Pons (tissue), 1 donor: Measurements from ENCODE around the gene ERMN.

Experiments used
- DNase-seq: peaks from one replicate; pipeline ENCODE4 v3.0.0-alpha.2; 2016; ENCODE audit warnings: low spot score

The ERMN gene

GRCh38 chr2:157329524-157329923 is 3.9 kb upstream of the ERMN start:
- DNase-seq = no peak

GRCh38 chr2:157327621-157328500 is 2.2 kb upstream of the ERMN start:
- peak; percentile 95 for DNase-seq

GRCh38 chr2:157327200-157327599 is 1.6 kb upstream of the ERMN start:
- peak; percentile 63 for DNase-seq

DNA sequence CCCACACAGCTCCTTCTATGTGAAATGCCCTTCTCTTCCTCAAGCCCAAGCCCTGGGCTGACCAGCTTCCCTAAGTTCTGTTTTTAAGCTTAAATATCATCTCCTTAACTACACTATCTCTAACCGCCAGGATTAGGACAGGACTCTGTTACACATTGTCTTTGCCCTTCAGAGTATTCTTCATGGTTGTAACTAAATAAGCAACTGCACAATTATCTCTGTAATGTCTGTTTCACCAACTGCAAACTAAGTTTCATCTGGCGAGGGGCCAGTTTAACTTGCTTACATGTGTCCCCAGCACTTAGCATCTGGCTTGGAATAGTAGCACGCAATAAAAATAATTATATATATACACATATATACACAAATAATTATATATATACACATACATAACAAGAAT is 1.1 kb upstream of the ERMN start:
- peak; percentile 71 for DNase-seq

DNA sequence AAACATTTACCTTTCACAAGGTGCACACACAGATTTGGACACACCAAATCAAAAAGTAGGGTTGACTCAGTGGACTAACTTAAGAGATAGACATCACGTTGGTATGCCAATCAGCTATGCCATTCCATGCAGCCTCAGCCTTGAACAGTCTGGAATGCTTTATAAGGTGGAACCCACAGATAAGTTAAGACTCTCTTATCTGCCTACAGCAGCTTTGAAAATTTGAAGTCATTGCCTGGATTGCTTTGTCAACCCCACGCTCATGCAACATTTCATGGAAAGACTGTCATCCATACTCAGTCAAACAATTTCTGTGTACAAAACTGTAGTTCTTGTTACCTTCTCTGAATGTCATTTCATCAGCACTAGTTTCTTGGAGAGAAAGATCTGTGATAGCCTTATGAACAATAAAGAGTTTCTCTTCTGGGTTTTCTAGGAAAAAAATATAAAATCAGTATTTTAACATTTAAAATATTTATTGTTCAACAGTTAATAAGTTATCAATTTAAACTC is 1.2 kb downstream of the ERMN start:
- peak; percentile 60 for DNase-seq

DNA sequence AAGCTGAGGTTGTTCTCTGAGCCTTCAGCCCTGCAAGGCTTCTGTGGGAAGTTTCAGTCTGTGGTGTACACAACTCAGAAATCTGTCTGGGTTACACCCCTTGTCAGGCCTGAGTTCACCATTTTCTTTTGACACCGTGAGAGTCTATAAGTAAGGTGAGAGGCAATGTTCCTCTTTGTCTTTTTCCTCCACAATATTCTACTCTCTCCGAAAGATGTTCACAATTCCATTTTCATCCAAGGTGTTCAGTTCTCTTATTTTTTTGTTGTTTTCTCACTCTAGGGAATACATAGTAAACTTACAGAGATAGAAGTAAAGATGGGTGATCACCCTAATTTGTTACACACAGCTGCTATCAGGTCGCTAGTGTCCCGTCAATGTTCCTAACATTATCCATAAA is 3.2 kb downstream of the ERMN start:
- peak; percentile 54 for DNase-seq

GRCh38 chr2:157321466-157321865 is 4.2 kb downstream of the ERMN start:
- DNase-seq = peak; percentile 56

DNA sequence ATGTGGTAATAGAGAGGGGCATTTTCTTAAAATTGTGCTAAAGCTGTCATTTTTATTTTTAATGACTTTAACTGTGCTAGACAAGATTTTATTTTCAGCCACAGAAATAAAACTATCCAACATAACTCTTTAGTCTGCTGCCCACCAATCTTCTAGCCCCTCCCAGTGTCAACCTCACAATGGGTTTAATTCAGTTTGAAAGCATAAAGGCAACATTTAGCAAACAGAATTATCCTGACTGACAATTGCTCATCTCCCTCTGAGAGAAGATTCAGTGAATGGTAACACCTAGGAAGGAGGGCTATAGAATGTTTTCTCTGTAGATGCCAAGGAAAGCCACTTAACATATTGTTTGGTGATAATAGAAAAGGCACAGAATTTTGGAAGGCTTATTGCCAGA is 5.2 kb downstream of the ERMN start:
- DNase-seq = peak; percentile 95

DNA sequence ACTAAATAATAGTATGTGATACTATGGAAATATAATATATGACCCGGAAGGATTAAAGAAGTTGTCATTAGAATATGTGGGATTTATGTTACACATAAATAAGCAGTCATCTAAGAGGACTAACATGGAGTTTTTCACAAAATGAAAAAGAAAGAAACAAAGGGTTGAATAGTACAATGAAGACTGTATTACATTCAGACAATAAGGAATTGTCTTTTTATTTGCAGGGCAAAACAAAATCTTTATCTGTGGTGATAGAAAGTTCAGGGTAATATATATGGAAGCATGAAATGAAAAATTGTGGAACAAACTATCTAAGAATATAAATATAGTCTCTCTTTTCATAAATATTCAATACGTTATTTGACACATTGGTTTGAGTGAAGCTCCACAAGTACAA is 5.8 kb downstream of the ERMN start:
- DNase-seq = peak; percentile 89

DNA sequence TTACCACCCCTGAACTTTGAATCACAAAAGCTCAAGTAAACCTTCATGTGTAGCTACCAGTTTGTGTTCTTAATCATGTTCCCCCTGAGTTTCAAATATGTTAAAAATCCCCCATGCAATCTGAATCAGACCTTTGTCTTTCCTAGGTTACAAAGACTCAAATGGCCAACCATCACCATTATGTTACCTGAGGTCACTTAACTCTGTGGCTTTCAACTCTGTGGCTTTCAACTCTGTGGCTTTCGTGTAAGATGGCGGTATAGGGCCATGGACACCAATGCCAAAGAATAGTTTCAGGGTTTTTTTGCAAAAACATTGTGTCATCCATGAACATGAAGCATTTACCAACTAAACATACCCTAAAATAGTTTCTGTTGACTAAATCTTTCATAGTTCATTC is 6.7 kb downstream of the ERMN start:
- DNase-seq = peak; percentile 36

- DNase-seq = no peak
These were observed 9.7 kb downstream of the ERMN start for GRCh38 chr2:157315901-157316300.

- no peak for DNase-seq
These were observed 12.6 kb downstream of the ERMN start for GRCh38 chr2:157312866-157313486.

DNA sequence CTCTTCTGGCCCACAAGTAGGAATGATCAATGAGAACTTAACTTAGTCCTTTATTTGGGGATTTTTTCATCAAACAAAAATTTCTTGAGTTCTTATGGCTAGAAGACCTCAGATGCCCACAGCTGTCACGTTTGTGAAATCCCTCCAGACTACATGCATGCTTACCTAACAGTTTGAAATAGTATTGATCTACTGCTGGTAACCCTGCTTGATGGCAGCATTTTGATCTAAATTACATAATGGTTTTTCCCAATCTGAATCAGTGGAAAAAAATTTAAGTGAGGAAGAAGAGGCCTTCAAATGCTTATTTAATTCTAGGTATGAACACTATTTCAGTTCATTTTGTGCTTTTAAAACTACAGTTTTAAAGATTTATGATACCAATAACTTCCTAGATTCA is 13.9 kb downstream of the ERMN start:
- no peak for DNase-seq

- no peak for DNase-seq
These were observed 15.7 kb downstream of the ERMN start for GRCh38 chr2:157309878-157310277.

- peak; percentile 58 for DNase-seq
These were observed 18.6 kb downstream of the ERMN start for GRCh38 chr2:157307021-157307420.

DNA sequence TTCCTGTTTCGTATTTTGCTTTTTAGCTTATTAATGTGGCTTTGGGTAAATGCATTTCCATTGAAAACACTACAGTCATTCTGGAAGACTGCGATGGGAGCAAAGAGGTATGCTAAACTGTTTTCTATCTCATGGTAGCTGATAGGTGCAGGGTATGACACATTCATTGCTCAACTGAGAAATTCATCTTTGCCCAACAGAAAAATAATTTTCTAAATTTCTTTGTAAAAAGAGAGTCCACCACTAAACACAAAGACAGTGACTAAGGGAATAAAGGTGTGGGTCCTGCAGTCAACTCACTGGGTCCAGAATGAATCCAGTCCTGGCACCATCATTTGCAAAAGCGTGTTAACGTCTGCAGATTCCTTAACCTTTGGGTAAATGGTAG is 19.9 kb downstream of the ERMN start:
- no peak for DNase-seq

DNA sequence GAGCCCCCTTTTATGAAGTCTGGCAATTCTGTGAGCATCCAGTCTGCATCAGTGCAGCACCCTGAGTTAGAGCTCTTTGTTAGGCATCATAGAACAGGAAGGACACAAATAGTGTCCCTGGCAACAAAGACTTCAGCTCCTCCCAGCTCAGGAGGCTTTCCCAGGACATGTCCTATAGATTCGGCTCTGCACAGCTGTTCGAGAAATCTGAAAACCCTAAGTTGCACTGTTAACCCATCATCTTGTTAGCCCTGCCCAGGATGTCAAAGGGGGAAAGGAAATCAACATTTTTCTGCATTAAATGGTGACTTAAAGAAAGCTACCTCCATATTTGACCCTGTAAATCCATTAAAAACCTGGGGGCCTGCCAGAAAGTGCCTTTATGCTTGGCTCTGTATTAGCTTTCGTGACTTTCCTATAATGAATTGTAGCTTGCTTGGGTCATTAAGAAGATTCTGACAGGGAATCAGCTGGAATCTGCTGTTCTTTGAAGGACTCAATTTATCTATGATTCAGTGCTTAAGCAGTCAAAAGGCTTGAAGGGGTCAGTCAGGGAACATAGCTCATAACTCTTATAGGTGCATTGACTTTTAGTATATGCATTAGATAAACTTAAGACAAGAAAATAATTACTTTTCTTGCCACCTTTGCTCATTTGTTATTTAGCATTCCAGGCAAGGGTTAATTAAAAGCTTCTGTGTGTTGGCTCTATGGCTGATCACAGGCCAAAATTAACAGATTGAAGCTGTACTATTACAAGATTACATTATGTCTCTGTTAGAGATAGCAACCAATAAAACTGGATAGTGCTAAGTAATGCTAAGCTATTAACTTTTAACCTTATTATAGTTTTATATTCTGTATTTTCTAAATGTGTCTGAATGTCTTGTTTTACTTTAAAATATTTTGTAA is 20.6 kb downstream of the ERMN start:
- DNase-seq = peak; percentile 68

- DNase-seq = no peak
These were observed 22.0 kb downstream of the ERMN start for GRCh38 chr2:157303612-157304011.

DNA sequence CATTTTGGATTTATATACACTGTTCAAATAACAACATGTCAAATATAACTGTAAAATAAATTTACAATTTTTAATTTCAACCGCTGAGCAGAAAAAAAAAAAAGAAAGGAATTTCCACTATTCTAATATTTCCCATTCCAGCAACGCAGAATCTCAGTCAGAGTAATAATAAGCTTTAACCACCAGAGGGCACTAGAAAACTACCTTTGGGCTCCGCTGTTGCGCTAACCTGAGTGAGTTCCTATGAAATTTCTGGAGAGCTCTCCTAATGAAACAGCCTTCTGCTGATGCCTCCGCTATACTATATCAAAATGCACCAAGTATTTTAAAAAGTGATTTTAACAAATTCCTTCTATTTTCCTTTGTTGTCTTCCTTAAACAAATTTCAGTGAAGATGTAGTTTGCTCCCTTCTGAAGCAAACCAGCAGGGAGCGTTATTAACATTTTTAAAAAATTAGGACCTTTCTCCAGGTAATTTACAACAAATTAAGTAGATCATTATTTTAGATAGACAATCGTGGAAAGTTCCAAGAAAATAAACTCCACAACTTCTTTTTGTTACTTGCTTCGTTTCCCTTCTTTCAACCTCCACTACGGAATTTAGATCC is 23.0 kb downstream of the ERMN start:
- peak; percentile 90 for DNase-seq

GRCh38 chr2:157301307-157301706 is 24.3 kb downstream of the ERMN start:
- DNase-seq = no peak

DNA sequence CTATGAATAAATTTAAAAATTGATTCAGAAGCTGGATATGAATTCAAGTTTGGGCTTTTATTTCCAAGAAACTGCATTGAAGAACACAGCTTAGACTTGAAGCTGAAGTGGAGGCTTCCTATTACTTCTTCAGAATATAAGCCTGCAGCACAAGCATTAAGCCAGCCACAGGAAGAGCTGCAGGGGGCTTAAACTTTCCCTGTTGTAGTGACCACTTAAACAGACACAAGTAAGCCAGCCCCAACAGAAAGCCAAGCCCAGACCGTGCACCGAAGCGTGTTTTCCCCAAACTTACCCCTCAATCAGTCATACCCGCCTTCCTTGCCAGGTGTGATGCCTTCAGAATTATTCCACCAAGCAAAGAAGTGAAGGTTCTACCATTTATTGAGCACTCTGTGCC is 28.7 kb downstream of the ERMN start:
- no peak for DNase-seq

DNA sequence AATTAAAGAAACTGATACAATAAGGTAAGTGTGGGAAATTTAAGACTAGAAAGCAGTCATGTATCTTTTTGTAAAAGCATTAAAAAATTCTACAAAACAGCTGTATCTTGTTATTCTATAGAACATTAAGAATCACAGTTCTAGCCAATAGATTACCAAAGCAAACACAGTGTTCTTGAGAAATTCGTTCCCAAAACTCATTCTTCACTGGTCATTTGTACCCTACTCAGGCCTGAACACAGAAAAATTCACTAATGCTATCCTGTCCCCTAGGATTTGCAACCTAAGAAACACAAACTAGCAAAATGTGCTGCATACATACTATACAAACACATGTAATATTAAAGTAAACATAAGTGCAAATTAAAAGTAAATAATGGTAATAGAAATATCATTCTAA is 29.1 kb downstream of the ERMN start:
- DNase-seq = no peak
